LNCaP clone FGC (cell line): ENCODE measurements around the gene SPSB1.

Experiments
- DNase-seq: peaks from one replicate; pipeline ENCODE4 v3.0.0-alpha.2; 2011; ENCODE audit warnings: low read depth
- H3K4me3 ChIP-seq: 2 replicates; pipeline ENCODE4 v1.5.1; 2011; ENCODE audit warnings: mild to moderate bottlenecking, low read depth, low read length, control low read depth
- TF ChIP-seq, protein P1 (sequence below): IDR thresholded peaks from 2 replicates; pipeline ENCODE4 v1.5.1; 2012; ENCODE audit warnings: mild to moderate bottlenecking; ENCODE audit not compliant: control insufficient read depth, insufficient read depth; ENCODE audit errors: extremely low read depth

Gene SPSB1

DNA sequence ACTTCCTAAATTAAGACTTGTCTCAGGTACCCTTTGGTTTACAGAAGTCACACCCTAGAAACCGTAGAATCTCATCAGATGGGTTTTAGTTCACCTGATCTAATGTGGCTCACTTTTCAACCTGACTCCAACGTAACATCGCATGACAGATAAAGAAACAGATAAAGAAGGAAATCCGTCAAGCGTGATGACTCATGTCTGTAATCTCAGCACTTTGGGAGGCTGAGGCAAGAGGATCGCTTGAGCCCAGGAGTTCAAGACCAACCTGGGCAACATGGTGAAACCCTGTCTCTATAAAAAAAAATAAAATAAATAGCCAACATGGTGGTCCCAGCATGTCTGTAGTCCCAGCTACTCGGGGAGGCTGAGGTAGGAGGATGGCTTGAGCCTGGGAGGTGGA lies 97.3 kb downstream of the SPSB1 start:
- H3K4me3 ChIP-seq, result no peak overlapping the region

DNA sequence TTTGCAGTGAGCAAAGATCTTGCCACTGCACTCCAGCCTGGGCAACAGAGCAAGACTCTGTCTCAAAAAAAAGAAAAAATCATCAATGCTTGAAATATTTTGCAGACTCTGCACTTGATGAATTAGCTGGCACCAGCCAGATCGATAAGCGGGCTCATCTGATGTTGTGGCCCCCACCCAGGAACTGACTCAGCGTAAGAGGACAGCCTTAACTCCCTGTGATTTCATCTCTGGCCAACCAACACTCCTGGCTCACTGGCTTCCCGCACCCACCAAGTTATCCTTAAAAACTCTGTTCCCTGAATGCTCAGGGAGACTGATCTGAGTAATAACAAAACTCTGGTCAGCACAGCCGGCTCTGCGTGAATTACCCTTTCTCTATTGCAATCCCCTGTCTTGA lies 98.9 kb downstream of the SPSB1 start:
- TF ChIP-seq, protein P1, sequence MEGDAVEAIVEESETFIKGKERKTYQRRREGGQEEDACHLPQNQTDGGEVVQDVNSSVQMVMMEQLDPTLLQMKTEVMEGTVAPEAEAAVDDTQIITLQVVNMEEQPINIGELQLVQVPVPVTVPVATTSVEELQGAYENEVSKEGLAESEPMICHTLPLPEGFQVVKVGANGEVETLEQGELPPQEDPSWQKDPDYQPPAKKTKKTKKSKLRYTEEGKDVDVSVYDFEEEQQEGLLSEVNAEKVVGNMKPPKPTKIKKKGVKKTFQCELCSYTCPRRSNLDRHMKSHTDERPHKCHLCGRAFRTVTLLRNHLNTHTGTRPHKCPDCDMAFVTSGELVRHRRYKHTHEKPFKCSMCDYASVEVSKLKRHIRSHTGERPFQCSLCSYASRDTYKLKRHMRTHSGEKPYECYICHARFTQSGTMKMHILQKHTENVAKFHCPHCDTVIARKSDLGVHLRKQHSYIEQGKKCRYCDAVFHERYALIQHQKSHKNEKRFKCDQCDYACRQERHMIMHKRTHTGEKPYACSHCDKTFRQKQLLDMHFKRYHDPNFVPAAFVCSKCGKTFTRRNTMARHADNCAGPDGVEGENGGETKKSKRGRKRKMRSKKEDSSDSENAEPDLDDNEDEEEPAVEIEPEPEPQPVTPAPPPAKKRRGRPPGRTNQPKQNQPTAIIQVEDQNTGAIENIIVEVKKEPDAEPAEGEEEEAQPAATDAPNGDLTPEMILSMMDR, result no peak
- no peak for DNase-seq

More for the DNA sequence above, 97.3 kb downstream of the SPSB1 start:
- no peak for DNase-seq
- TF ChIP-seq, protein P1, result no peak

DNA sequence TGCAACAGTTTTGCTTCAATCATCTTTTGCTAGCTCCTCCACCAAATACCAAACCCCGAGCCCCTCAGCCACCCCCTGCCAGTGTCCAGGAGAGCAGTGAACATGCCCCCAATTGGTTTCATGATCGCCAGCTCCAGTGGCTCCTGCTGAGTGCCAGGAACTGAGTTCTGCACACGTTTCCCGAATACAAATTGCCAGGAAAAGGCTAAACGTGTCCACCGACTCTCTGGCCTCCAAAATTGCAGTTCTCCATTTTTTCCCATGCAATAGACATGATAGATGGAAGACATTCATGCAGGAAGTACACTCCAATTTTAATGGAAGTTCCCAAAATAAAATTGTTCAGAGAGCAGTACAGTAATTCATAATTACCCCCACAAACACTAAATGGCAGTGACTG lies 101.3 kb downstream of the SPSB1 start:
- no peak for DNase-seq
- H3K4me3 ChIP-seq, result no peak overlapping the region
- TF ChIP-seq, protein P1, result no peak

More for the DNA sequence above, 98.9 kb downstream of the SPSB1 start:
- no peak overlapping the region for H3K4me3 ChIP-seq

DNA sequence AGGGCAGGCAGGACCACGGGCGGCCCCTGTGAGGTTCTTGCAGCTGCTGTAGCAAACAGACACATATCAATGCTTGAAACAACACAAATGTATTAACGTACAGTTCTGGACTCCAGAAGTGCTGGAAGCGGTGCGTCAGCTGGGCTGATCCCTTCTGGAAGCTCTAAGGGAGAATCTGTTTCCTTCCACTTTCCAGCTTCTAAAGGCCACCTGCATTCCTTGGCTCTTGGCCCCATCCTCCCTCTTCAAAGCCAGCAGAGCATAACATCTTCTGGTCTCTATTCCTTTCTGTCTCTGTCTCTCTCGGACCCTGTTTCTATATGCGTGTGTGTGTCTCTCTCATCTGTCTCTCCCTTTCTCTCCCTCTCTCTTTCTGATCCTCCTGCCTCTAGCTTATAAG lies 102.3 kb downstream of the SPSB1 start:
- H3K4me3 ChIP-seq, result no peak overlapping the region
- DNase-seq, result no peak
- TF ChIP-seq, protein P1, result no peak

DNA sequence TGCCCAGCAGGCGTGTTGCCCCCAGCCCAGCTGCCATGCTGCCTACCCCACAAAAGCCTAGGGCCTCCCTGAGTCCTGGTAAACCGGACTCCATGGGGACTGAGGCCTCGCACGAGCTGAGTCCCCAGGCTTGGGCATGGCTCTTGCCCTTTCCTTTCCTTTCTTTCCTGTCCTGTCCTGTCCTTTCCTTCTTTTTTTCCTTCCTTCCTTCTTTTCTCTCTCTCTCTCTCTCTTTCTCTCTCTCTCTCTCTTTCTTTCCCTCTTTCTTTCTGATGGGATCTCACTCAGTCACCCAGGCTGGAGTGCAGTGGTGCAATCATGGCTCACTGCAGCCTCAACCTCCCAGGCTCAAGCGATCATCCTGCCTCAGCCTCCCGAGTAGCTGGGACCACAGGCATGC lies 104.4 kb downstream of the SPSB1 start:
- H3K4me3 ChIP-seq, result no peak overlapping the region
- DNase-seq, result no peak
- TF ChIP-seq, protein P1, result no peak

DNA sequence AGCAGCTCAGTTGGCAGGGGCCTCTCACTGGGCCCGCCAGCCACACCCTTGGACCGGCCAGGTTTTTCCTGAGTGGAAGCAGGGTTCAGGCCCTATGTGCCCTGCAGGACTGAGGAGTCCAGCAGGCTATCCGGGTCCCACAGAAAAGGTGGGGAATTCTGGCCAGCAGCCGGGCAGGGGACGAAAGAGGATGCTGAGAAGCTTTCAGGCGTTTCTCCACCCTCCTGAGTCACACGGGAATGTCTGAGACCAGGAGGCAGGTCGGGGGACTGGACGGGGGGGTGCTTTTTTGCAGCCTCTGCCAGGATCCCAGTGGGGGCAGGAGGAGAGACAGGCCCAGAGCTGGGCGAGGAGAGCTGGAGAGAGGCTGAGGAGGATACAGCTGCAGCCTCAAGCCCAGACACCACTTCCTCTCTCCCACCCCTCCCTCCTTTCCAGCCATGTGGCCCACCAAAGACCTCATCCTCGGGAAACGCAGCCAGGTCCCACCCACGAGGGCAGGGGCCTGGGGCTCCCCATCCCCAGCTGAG lies 105.4 kb downstream of the SPSB1 start:
- TF ChIP-seq, protein P1, result no peak
- DNase-seq, result no peak
- no peak overlapping the region for H3K4me3 ChIP-seq
